Aorta (tissue), 5 donors: ENCODE data around the gene PLAAT3. TPM values are rescaled to one million over a fixed set of nuclear protein-coding genes. Genes with fewer than 3 reads are reported as not detected.
"Not testable (repeated sequence)": the region's sequence is repeated elsewhere in the genome, so short reads cannot be mapped to it uniquely, and the experiment has no call there.

Experiments used
- ATAC-seq: fragments of 200-7000 bp; cut with Tn5 transposase; one replicate; pipeline ENCODE4 v1.9.1; 2022; ENCODE audit warnings: moderate library complexity; ENCODE audit not compliant: low FRiP score
- DNase-seq, 2 donors: peaks; one replicate each; pipeline ENCODE4 v3.0.0-alpha.2; 2020
- H3K27ac ChIP-seq, 2 donors: one replicate each; pipeline ENCODE4 v1.5.1; 2013; ENCODE audit warnings: low read length in 2 of 2, mild to moderate bottlenecking in 2 of 2, moderate library complexity in 2 of 2, control low read depth in 1 of 2, inconsistent platforms in 1 of 2, low read depth in 1 of 2
- H3K27me3 ChIP-seq, 2 donors: one replicate each; pipeline ENCODE4 v1.6.1; 2013; ENCODE audit warnings: control low read depth in 1 of 2, low read length in 1 of 2, mild to moderate bottlenecking in 1 of 2, moderate library complexity in 1 of 2; ENCODE audit not compliant: insufficient read depth in 2 of 2, control insufficient read depth in 1 of 2
- H3K36me3 ChIP-seq, 2 donors: one replicate each; pipeline ENCODE4 v1.6.1; 2013; ENCODE audit warnings: control low read depth in 1 of 2, low read length in 1 of 2, mild to moderate bottlenecking in 1 of 2; ENCODE audit not compliant: insufficient read depth in 2 of 2, control insufficient read depth in 1 of 2
- H3K4me1 ChIP-seq, 2 donors: one replicate each; pipeline ENCODE4 v1.6.1; 2013; ENCODE audit warnings: low read length in 2 of 2, control low read depth in 1 of 2, mild to moderate bottlenecking in 1 of 2, moderate library complexity in 1 of 2; ENCODE audit not compliant: insufficient read depth in 2 of 2, control insufficient read depth in 1 of 2
- H3K4me3 ChIP-seq, 2 donors: one replicate each; pipeline ENCODE4 v1.5.1; 2013; ENCODE audit warnings: low read length in 2 of 2, control low read depth in 1 of 2, mild to moderate bottlenecking in 1 of 2
- H3K9me3 ChIP-seq: one replicate; pipeline ENCODE4 v1.6.1; 2013; ENCODE audit warnings: mild to moderate bottlenecking, low read length; ENCODE audit not compliant: control insufficient read depth
- WGBS, 2 donors: extraction: QIAGEN DNeasy Blood & Tissue Kit; methylation state at CpG; one replicate each; pipeline ENCODE4 v1.1.7; 2013; 5-methylcytosine and 5-hydroxymethylcytosine counted together
- intact Hi-C, 2 donors: fragments of 100-400 bp; cut with DNase I; formaldehyde crosslinking; loops; one replicate each; pipeline versions ENCODE4 v1.14.2 to v1.15.0; 2022
- polyA plus RNA-seq, 2 donors: library from polyadenylated mRNA; stranded (reverse); fragments of 200-250 nt; gene quantifications; one replicate each; pipeline ENCODE4 v1.2.3, GENCODE V29; 2013
- total RNA-seq, 2 donors: library from RNA; stranded (reverse); fragmentation: NEBNext Ultra II Directional; extraction: Animal tissue kit (Norgen Biotek cat#: 25700); gene quantifications; one replicate each; pipeline ENCODE4 v1.2.1, GENCODE V29; 2021
- donor health status: healthy with polysubstance abuse.
- donor health status: Bipolar disorder and iron deficiency.
- donor health status: DM: no; HTN: no; CAD: no.
- donor health status: DM: no; HTN: no; CAD: no.
- donor health status: DM: yes; HTN: yes; CAD: no.

The PLAAT3 gene
- total and polyA plus RNA-seq, 4 donors = 47.2 to 69.5 (median 57.6) TPM

GRCh38 chr11:63532799-63533475 is 81.3 kb downstream of the PLAAT3 start:
- intact Hi-C loops = no loop called here
- Histone ChIP-seq H3K9me3 (no peaks in the 10 kb centered on the region), H3K4me3 (no peak overlapping the region), H3K4me1 (no peaks in the 10 kb centered on the region), H3K27ac (no peak overlapping the region), H3K36me3 (no peaks in the 10 kb centered on the region), H3K27me3 (no peaks in the 10 kb centered on the region)
- no peak for ATAC-seq
- WGBS, 2 donors = 83 to 87% methylated on average over 4 of the region's 4 CpGs
- no peak for DNase-seq

- ATAC-seq (no peak), DNase-seq (no peak)
- WGBS, 2 donors = 87 to 92% methylated on average over 2 of the region's 2 CpGs
- Histone ChIP-seq H3K4me1 (no peaks in the 10 kb centered on the region), H3K36me3 (no peaks in the 10 kb centered on the region), H3K4me3 (no peak overlapping the region), H3K27ac (no peak overlapping the region), H3K27me3 (no peaks in the 10 kb centered on the region), H3K9me3 (no peaks in the 10 kb centered on the region)
- intact Hi-C loops = no loop called here
Measured at GRCh38 chr11:63532117-63532516, 82.1 kb downstream of the PLAAT3 start.

GRCh38 chr11:63531074-63531792 is 83.0 kb downstream of the PLAAT3 start:
- DNase-seq, H3K27ac ChIP-seq, intact Hi-C loops, H3K4me3 ChIP-seq, H3K27me3 ChIP-seq, H3K36me3 ChIP-seq, H3K9me3 ChIP-seq, H3K4me1 ChIP-seq: not testable (repeated sequence)
- WGBS, 2 donors = 50 to 55% methylated on average over 4 of the region's 6 CpGs
- ATAC-seq = peak; percentile 50

- ATAC-seq = no peak
Measured at GRCh38 chr11:63530021-63530420, 84.2 kb downstream of the PLAAT3 start.

GRCh38 chr11:63529373-63529772 is 84.9 kb downstream of the PLAAT3 start:
- ATAC-seq, H3K4me3 ChIP-seq, H3K36me3 ChIP-seq, DNase-seq, intact Hi-C loops, H3K27me3 ChIP-seq, H3K9me3 ChIP-seq, H3K27ac ChIP-seq, H3K4me1 ChIP-seq: not testable (repeated sequence)
- WGBS, 2 donors = 69 to 79% methylated on average over 6 of the region's 6 CpGs

More at GRCh38 chr11:63530021-63530420, 84.2 kb downstream of the PLAAT3 start:
- no peak for DNase-seq
- Histone ChIP-seq H3K4me1 (no peaks in the 10 kb centered on the region), H3K4me3 (no peak overlapping the region), H3K27ac (no peak overlapping the region), H3K36me3 (no peaks in the 10 kb centered on the region), H3K27me3 (no peaks in the 10 kb centered on the region), H3K9me3 (no peaks in the 10 kb centered on the region)
- 91 to 93% methylated on average over 2 of the region's 2 CpGs for WGBS, 2 donors
- intact Hi-C loops = no loop called here

- ATAC-seq, intact Hi-C loops, H3K9me3 ChIP-seq, H3K27ac ChIP-seq, H3K4me3 ChIP-seq, DNase-seq, H3K36me3 ChIP-seq, H3K27me3 ChIP-seq, H3K4me1 ChIP-seq: not testable (repeated sequence)
- 83 to 86% methylated on average over 1 of the region's 3 CpGs for WGBS, 2 donors
Measured at GRCh38 chr11:63528729-63529278, 85.4 kb downstream of the PLAAT3 start.

- H3K4me3 ChIP-seq, DNase-seq, H3K4me1 ChIP-seq, H3K27me3 ChIP-seq, intact Hi-C loops, ATAC-seq, H3K9me3 ChIP-seq, H3K36me3 ChIP-seq, H3K27ac ChIP-seq: not testable (repeated sequence)
- WGBS, 2 donors = 73 to 80% methylated on average over 3 to 8 of the region's 11 CpGs
Measured at GRCh38 chr11:63528156-63528555, 86.1 kb downstream of the PLAAT3 start.

- intact Hi-C loops = no loop called here
- 93 to 94% methylated on average over 2 of the region's 2 CpGs for WGBS, 2 donors
- H3K36me3 ChIP-seq = no peaks in the 10 kb centered on the region
- no peaks in the 10 kb centered on the region for H3K4me1 ChIP-seq
- peaks cover 1% of the 10 kb centered on the region for H3K9me3 ChIP-seq
- DNase-seq (no peak), ATAC-seq (no peak)
- H3K27ac ChIP-seq = no peak overlapping the region
- H3K4me3 ChIP-seq = no peak overlapping the region
- H3K27me3 ChIP-seq = no peaks in the 10 kb centered on the region
Measured at GRCh38 chr11:63527667-63528066, 86.6 kb downstream of the PLAAT3 start.
